VCaP (cell line): ENCODE measurements around the gene TMEM238L.

Experiments
- H3K27ac ChIP-seq: fragments of 450-650 bp; 2 replicates; pipeline ENCODE4 v1.5.1; 2017
- CTCF ChIP-seq: fragments of 450-650 bp; conservative IDR thresholded peaks from 2 replicates; pipeline ENCODE4 v1.5.1; 2017; ENCODE audit warnings: mild to moderate bottlenecking, moderate library complexity

TMEM238L gene

GRCh38 chr17:10772425-10773380 lies 31.2 kb downstream of the TMEM238L start:
- no peak overlapping the region for H3K27ac ChIP-seq
- peak; percentile 72 for TF ChIP-seq CTCF

DNA sequence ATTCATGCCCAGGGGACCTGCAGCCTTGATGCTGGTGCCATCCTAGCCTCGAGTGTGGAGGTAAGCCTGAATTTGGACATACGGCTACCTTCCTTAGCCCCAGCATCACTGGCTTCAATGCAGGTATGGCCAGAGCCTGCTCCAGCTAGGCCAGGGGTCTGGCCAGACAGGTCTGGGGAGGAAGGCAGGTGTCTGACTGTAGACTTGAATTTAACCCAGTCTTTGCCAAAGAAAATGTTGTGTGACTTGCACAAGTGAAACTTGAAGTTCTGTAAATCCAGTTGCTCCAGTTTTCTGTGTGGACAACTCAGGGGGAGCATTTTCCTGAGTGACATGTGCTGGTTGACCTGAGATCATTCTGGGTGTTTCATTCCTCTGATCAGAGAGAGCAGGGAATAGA lies 32.8 kb downstream of the TMEM238L start:
- H3K27ac ChIP-seq = no peak overlapping the region
- no peak for TF ChIP-seq CTCF

- no peak for TF ChIP-seq CTCF
These were observed 34.1 kb downstream of the TMEM238L start for GRCh38 chr17:10769840-10770239.

GRCh38 chr17:10768750-10769251 lies 35.1 kb downstream of the TMEM238L start:
- H3K27ac ChIP-seq = no peak overlapping the region
- TF ChIP-seq CTCF = no peak

More at GRCh38 chr17:10769840-10770239, 34.1 kb downstream of the TMEM238L start:
- H3K27ac ChIP-seq = no peak overlapping the region

DNA sequence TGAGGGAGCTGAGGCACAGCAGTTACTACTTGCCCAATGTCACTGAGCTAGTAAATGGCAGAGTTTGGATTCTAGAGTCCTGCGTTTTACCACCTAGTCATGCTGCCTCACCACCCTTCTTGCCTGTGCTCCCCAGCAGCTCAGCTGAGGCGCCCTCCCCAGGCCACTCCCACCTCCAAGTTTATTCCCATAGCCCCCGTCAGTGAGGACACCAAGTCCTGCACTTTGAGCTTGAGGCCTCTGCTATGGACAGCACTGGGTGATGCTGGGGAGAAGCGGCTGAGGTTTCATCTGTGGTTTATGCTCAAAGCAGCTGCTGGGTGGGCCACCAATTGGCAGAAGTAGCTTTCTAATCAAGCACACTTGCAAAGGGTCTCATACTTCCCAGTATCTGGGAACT lies 36.7 kb downstream of the TMEM238L start:
- no peak overlapping the region for H3K27ac ChIP-seq
- TF ChIP-seq CTCF = no peak

GRCh38 chr17:10762037-10762436 lies 41.9 kb downstream of the TMEM238L start:
- H3K27ac ChIP-seq = no peak overlapping the region
- no peak for TF ChIP-seq CTCF

DNA sequence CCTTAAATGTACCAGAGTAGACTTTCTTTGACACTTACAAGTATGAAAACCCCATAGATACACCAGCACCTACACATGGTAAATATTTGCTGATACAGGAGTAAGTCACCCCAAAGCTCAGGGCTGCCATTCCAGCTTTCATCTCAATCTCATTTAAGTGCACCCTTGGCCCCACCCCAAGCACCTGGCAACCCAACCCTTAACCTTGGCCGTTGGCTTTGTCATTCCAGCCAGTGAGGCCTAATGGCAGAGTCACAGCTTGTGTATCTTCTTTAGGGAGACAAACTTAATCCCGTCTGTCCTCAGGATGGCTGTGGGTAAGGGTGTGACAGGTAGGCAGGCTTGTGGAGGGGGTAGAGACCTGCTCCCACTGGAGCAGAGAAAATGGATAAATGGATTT lies 42.6 kb downstream of the TMEM238L start:
- TF ChIP-seq CTCF = no peak
- H3K27ac ChIP-seq = no peak overlapping the region
